Vagina (tissue), 2 donors: Measurements from ENCODE around the gene ACSF3.

Source experiments
- POLR2A ChIP-seq, 2 donors: fragments of 450-650 bp; IDR thresholded peaks; one replicate each; pipeline ENCODE4 v1.6.1; 2017; ENCODE audit warnings: antibody characterized with exemption in 2 of 2, mild to moderate bottlenecking in 2 of 2, moderate library complexity in 2 of 2
- TF ChIP-seq, protein P1 (sequence below), 3 experiments: fragments of 450-650 bp in 2 of 3; fragments of 200-600 bp in 1 of 3; sonication (generic) in 1 of 3; IDR thresholded peaks; one replicate each; pipeline ENCODE4 v1.5.1; 2017 to 2019; ENCODE audit warnings: antibody characterized with exemption in 3 of 3, mild to moderate bottlenecking in 2 of 3, moderate library complexity in 2 of 3

DNA sequence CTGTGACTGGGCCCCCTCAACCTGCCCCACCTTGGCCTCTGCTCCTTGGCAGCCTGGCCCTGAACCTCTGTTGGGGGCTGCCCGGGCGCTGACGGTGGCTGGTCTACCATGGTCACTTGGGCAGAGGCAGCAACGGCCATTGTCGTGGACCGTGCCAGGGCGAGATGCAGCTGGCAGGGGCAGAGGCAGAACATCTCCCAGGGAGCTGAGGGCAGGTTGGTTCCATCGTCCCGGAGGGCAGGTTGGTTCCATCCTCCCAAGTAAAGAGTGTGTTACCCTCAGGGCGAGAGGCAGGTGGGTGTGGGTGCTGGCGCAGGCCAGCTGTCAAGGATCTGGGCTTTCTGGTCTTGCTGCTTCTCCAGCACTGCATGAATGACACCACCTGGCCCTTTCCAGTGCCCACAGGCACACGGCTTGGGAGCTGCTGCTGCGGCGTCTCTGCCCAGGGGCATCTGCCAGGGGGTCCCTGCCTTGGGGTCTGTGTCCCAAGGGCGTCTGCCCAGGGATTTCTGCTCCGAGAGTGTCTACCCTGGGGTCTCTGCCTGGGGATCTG lies 12.0 kb downstream of the ACSF3 start:
- TF ChIP-seq, protein P1, sequence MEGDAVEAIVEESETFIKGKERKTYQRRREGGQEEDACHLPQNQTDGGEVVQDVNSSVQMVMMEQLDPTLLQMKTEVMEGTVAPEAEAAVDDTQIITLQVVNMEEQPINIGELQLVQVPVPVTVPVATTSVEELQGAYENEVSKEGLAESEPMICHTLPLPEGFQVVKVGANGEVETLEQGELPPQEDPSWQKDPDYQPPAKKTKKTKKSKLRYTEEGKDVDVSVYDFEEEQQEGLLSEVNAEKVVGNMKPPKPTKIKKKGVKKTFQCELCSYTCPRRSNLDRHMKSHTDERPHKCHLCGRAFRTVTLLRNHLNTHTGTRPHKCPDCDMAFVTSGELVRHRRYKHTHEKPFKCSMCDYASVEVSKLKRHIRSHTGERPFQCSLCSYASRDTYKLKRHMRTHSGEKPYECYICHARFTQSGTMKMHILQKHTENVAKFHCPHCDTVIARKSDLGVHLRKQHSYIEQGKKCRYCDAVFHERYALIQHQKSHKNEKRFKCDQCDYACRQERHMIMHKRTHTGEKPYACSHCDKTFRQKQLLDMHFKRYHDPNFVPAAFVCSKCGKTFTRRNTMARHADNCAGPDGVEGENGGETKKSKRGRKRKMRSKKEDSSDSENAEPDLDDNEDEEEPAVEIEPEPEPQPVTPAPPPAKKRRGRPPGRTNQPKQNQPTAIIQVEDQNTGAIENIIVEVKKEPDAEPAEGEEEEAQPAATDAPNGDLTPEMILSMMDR (IDR thresholded peaks at IDR 0.05), result no peak
- TF ChIP-seq POLR2A (IDR thresholded peaks at IDR 0.05), result no peak
